Measurements from ENCODE around the gene DSEL.

DNA sequence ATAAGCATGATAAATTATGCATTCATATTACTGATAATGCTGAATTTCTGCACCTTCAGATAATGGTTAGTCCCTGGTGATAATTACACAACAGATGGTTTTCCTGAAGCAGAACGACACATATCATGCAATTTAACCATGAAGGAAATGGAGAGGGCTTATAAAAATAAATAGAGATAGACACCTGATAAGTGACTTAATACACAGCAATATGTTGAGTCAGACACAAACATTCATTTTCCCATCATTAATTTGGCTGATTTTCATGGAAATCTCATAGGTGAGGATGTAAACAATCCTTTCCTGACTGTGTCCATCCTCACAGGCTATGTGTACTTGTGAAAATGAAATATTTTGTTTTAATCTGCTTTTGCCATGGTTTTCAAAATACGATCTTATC lies 36.9 kb upstream of the DSEL start:
- no peak for TF ChIP-seq CTCF (IDR thresholded peaks at IDR 0.05)
- TF ChIP-seq POLR2A (IDR thresholded peaks at IDR 0.05) = no peak
